Right forelimb (tissue), 1 donor: ENCODE results near the gene MOB1A.
"Not testable (repeated sequence)": the region's sequence is repeated elsewhere in the genome, so short reads cannot be mapped to it uniquely, and the experiment has no call there.

Experiments used
- DNase-seq: peaks from one replicate; pipeline ENCODE4 v3.0.0-alpha.2; 2018

MOB1A gene

DNA sequence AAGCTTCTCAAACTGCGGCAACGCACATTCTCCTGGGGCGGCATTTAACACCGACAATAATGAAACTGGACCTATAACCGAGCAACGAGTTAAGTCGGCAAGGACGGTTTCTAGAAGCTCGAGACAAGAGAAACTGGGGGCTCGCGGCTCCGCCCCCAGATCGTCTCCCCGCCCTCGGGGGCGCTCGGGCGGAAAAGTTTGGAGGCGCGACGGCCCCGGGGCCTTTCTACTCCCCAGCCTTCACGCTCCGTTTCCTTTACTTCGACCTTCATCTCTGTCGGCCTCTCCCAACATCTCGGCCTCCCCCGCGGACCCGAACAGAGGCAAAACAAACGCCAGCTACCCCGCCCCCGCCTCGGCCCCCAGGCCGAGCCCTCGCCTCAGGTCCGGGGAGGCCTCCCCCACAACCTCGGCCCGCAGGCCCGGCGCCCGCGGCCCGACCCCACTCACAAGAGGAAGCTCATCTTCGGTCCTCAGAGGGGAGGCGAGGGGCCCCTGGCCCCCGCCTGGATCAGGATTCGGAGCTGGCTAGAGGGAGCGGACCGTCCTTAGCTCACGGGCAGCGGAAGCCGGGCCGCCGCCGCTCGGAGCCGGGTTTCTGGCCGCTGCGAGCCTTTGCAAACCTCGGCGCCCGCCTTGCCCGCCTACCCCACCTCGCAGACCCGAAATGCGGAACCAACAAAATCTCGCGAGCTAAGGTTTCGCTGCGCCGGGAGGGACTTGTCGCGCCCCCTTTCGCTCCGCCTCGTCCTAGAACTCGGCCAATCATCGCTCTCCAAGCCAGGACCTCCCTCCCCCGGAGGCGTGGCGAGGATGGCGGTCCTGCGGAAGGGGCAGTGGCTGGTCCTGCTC, at the start of gene MOB1A:
Gene MOB1A (minus strand): TSS at position 669 of the 852 bp plus-strand sequence. CDS start 205 bp downstream, at position 464.
- peak; percentile 99 for DNase-seq

- no peak for DNase-seq
These were observed 49.0 kb upstream of the MOB1A start for GRCh38 chr2:74227646-74228045.

- DNase-seq, result no peak
These were observed 48.1 kb upstream of the MOB1A start for GRCh38 chr2:74226648-74227213.

GRCh38 chr2:74225698-74226459, 47.2 kb upstream of the MOB1A start:
- no peak for DNase-seq

- DNase-seq, result no peak
These were observed 45.5 kb upstream of the MOB1A start for GRCh38 chr2:74223941-74224770.

DNA sequence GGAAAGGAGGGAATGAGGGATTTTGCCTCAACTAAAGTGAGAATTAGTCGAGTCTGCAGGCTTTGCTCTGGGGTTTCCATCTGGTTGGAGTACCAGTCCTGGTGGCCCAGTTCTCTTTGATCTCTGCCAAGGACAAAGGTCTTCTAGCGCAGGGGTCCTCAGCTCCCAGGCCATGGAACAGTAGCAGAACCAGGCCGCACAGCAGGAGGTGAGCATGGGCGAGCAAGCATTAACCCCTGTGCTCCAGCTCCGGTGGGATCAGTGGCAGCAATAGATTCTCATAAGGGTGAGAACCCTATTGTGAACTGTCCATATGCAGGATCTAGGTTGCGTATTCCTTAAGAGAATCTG, 43.6 kb upstream of the MOB1A start:
- no peak for DNase-seq

GRCh38 chr2:74221604-74222299, 43.1 kb upstream of the MOB1A start:
- DNase-seq, result no peak

DNA sequence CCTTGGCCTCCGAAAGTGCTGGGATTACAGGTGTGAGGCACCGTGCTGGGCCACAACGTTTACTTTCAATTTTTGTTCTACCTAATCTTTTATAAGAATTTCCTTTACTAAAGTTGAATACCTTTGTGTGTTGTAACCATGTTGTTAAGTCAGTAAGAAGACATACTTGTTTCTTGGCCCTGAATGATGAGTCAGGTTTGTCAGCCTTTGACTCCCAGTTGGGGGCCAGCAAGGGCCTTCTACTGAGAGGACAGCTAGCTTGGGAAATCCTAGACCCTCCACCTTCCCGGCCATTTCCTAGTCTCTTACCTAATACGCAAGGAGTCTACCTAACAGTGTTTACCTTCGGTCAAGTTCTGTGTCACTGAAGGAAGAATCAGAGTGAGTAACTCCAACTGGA, 42.4 kb upstream of the MOB1A start:
- no peak for DNase-seq

- DNase-seq, result no peak
These were observed 41.3 kb upstream of the MOB1A start for GRCh38 chr2:74219846-74220486.

- no peak for DNase-seq
These were observed 38.0 kb upstream of the MOB1A start for GRCh38 chr2:74216642-74217041.

DNA sequence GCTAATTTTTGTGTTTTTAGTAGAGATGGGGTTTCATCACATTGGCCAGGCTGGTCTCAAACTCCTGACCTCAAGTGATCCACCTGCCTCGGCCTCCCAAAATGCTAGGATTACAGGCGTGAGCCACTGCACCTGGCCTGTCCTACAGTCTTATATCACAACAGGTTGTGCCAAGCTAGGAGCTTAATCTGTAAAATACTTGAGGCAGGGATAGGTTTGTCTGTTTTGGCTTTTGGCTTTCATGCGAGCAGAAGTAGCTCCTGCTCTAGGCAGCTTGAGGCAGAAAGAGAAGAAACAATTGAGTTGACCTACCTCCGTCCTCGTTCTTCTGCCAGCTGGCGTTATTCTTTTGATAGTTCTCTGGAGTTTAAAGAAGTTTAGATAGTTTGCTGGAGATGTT, 37.1 kb upstream of the MOB1A start:
- not testable (repeated sequence) for DNase-seq

DNA sequence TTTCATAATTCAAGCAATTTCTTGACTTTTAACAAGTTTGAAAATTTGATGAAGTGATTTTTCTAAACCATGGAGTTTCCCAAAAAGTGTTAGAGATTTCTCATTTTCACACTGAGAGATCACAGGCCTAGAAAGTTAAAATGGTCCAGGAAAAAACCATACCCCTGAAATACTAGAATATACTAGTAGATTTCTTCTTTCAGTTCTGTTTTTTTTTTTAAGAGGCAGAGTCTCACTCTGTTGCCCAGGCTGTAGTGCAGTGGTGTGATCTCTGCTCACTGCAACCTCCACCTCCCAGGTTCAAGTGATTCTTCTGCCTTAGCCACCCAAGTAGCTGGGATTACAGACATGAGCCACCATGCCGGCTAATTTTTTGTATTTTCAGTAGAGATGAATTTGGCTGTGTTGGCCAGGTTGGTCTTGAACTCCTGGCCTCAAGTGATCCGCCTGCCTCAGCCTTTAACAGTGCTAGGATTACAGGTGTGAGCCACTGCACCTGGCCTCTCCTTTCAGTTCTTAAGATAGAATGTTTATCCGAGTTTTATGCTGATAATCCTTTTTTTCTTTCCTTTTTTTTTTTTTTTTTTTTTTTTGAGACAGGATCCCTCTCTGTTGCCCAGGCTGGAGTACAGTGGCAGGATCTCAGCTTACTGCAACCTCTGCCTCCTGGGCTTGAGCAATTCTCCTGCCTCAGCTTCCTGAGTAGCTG, 34.2 kb upstream of the MOB1A start:
- no peak for DNase-seq

- no peak for DNase-seq
These were observed 27.6 kb upstream of the MOB1A start for GRCh38 chr2:74206180-74206688.

DNA sequence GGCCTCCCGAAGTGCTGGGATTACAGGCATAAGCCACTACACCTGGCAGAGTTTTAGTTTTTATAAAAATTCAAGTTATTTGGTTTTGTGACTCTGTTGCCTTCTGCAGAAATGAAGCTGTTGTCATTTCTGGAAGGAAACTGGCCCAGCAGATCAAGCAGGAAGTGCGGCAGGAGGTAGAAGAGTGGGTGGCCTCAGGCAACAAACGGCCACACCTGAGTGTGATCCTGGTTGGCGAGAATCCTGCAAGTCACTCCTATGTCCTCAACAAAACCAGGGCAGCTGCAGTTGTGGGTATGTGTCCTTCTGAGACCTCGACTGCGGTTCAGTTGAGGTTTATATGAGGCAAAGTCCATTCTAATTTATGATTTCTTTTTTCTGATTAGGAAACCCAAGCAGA, 26.9 kb upstream of the MOB1A start:
- DNase-seq, result no peak

DNA sequence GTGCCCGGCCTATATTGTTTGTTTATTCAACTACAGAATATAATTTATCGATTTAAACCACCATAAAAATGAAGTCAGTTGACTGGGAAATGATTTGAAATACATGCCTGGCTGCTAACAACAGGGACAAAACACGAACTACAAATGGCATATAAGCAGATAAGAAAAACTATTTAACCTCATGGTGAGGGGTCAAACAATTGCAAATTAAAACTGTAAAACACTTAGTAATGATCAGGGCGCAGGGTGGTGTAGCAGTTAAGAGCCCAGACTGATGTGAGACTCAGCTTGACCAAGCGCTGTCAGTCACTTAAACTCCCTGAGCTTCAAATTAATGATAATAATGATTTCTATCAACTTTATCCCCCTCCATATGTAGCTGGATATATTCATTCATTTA, 26.4 kb upstream of the MOB1A start:
- DNase-seq, result no peak

GRCh38 chr2:74204436-74204835, 25.8 kb upstream of the MOB1A start:
- DNase-seq, result no peak

DNA sequence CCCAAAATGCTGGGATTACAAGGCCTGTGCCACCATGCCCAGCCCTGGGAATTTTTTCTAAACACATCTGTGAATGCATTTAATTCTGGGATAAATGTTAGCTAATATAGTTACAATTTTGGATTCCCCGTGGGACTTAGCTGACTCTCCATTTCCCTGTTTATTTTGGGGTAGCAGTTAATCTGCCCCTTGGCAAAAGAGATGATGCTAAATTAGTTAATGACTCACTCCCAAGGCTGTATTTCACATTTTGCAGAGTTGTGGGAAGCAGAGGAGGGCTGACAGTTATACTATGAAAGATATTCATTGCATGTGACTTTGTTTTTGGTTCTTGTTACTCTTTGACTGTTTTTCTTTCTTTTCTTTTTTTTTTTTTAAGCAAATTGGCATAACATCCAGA, 22.9 kb upstream of the MOB1A start:
- no peak for DNase-seq

GRCh38 chr2:74201196-74201595, 22.5 kb upstream of the MOB1A start:
- DNase-seq, result no peak

- DNase-seq, result no peak
These were observed 21.2 kb upstream of the MOB1A start for GRCh38 chr2:74199871-74200305.

GRCh38 chr2:74199275-74199701, 20.6 kb upstream of the MOB1A start:
- DNase-seq, result no peak
